Measurements from ENCODE around the gene CMAS.
"Not testable (repeated sequence)": the region's sequence is repeated elsewhere in the genome, so short reads cannot be mapped to it uniquely, and the experiment has no call there.

The CMAS gene

GRCh38 chr12:22046090-22046967 lies at the start of gene CMAS:
TSS of gene CMAS (plus strand) at chr12:22046218. CDS start at chr12:22046304, 86 bp downstream.
- no peak for DNase-seq

GRCh38 chr12:21998295-21998694 lies 47.7 kb upstream of the CMAS start:
- no peak for DNase-seq

- no peak for DNase-seq
Measured at GRCh38 chr12:21998782-21999181, 47.2 kb upstream of the CMAS start.

- no peak for DNase-seq
Measured at GRCh38 chr12:22002430-22002829, 43.6 kb upstream of the CMAS start.

- DNase-seq, result not testable (repeated sequence)
Measured at GRCh38 chr12:22007794-22008193, 38.2 kb upstream of the CMAS start.

GRCh38 chr12:22008196-22008595 lies 37.8 kb upstream of the CMAS start:
- DNase-seq, result no peak

- no peak for DNase-seq
Measured at GRCh38 chr12:22014041-22014782, 31.8 kb upstream of the CMAS start.

GRCh38 chr12:22014783-22015144 lies 31.3 kb upstream of the CMAS start:
- no peak for DNase-seq

GRCh38 chr12:22016982-22017381 lies 29.0 kb upstream of the CMAS start:
- no peak for DNase-seq

GRCh38 chr12:22018860-22019259 lies 27.2 kb upstream of the CMAS start:
- DNase-seq, result no peak

- DNase-seq, result not testable (repeated sequence)
Measured at GRCh38 chr12:22023489-22023888, 22.5 kb upstream of the CMAS start.

GRCh38 chr12:22029491-22029890 lies 16.5 kb upstream of the CMAS start:
- no peak for DNase-seq

GRCh38 chr12:22029991-22030390 lies 16.0 kb upstream of the CMAS start:
- DNase-seq, result no peak

GRCh38 chr12:22032732-22033131 lies 13.3 kb upstream of the CMAS start:
- DNase-seq, result no peak

- no peak for DNase-seq
Measured at GRCh38 chr12:22034709-22035506, 11.1 kb upstream of the CMAS start.

GRCh38 chr12:22037947-22038346 lies 8.1 kb upstream of the CMAS start:
- DNase-seq, result no peak

GRCh38 chr12:22038734-22039133 lies 7.3 kb upstream of the CMAS start:
- DNase-seq, result no peak

GRCh38 chr12:22039361-22039760 lies 6.7 kb upstream of the CMAS start:
- DNase-seq, result no peak

GRCh38 chr12:22042976-22043669 lies 2.9 kb upstream of the CMAS start:
- DNase-seq, result no peak

GRCh38 chr12:22043943-22044342 lies 2.1 kb upstream of the CMAS start:
- DNase-seq, result no peak

- DNase-seq, result no peak
Measured at GRCh38 chr12:22044391-22044790, 1.6 kb upstream of the CMAS start.

GRCh38 chr12:22046968-22047390 lies 961 bp downstream of the CMAS start:
- no peak for DNase-seq

GRCh38 chr12:22047494-22047893 lies 1.5 kb downstream of the CMAS start:
- no peak for DNase-seq

Data from NCI-H2029 treated with DMSO at 0.1 percent for 48 hours (cell line).